ENCODE results near the gene ERAL1. TPM values are rescaled to one million over a fixed set of nuclear protein-coding genes. Genes with fewer than 3 reads are reported as not detected.

The ERAL1 gene
- total and polyA plus RNA-seq, 9 donors, result 18.7 to 49.4 (median 44.6) TPM

DNA sequence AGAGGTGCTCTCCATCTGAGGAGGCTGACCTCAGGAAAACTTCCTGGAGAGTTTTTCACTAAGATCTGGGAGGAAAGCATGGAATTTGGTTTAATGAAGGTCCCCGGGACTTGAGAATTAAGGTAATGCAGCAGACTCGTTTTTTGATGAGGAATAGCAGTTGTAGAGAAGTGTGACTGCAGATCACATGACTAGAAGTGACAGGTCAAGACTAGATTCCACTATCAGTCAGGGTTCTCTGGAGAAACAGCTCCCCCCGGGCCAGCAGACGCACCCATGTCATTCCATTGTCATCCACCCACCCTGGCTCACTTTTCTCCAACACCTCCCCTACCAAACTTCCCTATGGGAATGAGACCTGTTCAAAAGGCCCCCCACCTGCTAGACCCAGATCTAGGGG, 50.0 kb downstream of the ERAL1 start:
- 53% methylated on average over 2 of the region's 4 CpGs for WGBS (ENCODE audit: insufficient coverage)
- H3K4me3 ChIP-seq (ENCODE audit: low read length), result no peak overlapping the region
- no peaks in the 10 kb centered on the region for H3K9me3 ChIP-seq (replicated peaks; ENCODE audit: control insufficient read depth, low read depth, low read length)
- H3K4me1 ChIP-seq (ENCODE audit: control insufficient read depth, insufficient read depth, low read length), result peaks cover 19% of the 10 kb centered on the region
- DNase-seq, result no peak
- no peak overlapping the region for H3K27ac ChIP-seq (ENCODE audit: low read length)
- H3K36me3 ChIP-seq (ENCODE audit: control insufficient read depth, insufficient read depth, low read length), result peaks cover 40% of the 10 kb centered on the region
- H3K27me3 ChIP-seq (ENCODE audit: control insufficient read depth, insufficient read depth, low read length), result no peaks in the 10 kb centered on the region

DNA sequence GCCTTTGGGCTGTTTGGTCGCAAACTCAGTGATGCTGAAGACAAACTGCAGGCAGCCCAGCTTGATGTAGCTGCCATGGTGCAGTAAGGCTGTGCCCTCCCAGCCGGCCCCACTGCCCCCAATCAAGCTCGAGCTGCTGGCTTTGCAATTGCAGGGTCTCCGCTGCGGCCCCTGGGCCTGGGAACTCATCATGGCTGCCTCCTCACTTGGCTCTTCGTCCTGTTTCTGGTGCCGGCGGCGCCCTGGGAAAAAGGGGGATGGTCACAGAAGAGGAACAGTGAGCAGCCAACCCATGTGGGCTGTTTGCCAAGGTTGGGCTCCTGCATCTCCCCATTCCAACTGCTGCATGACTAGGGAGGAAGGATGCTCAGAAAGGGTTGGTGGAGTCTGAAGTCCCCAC, 51.5 kb downstream of the ERAL1 start:
- no peaks in the 10 kb centered on the region for H3K27me3 ChIP-seq (ENCODE audit: control insufficient read depth, insufficient read depth, low read length)
- H3K4me3 ChIP-seq (ENCODE audit: low read length), result no peak overlapping the region
- H3K9me3 ChIP-seq (replicated peaks; ENCODE audit: control insufficient read depth, low read depth, low read length), result no peaks in the 10 kb centered on the region
- H3K4me1 ChIP-seq (ENCODE audit: control insufficient read depth, insufficient read depth, low read length), result peaks cover 19% of the 10 kb centered on the region
- no peak for DNase-seq
- WGBS (ENCODE audit: insufficient coverage), result 74% methylated on average over 7 of the region's 9 CpGs
- peaks cover 55% of the 10 kb centered on the region for H3K36me3 ChIP-seq (ENCODE audit: control insufficient read depth, insufficient read depth, low read length)
- H3K27ac ChIP-seq (ENCODE audit: low read length), result no peak overlapping the region

DNA sequence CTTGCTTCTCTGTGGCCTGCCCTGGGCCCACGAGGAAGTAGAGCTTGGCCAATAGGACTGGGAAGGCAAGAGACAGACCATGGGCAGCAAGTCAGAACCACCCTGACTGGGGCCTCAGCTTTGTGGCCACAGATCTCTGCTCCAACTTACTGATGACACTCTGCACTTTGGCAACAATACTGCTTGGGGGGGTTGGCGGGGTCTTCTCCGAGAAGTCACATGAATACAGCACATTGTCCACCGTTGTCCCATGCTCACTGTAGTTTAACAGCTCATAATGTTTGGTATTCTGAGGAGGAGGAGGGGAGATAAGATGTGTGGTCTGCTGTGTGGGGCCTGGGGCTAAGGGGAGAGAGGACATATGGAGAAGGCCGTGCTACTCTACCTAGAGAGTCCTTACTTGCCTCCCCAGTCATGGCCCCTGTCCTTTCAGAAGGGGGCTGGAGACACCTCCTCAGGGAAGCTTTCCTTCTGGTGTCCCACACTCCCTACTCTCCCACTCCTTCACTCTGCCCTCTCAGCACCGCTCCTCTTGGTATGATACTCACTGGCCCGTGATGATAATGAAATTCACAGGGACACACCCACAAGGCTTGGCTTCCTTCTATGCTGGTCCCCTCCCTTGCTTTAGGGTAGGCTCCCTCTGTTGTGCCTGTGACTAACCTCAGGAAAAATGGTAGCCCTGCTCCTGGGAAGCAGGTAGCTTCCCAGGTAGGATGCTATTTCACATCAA, 52.1 kb downstream of the ERAL1 start:
- WGBS (ENCODE audit: insufficient coverage), result 24% methylated on average over 3 of the region's 7 CpGs
- peaks cover 18% of the 10 kb centered on the region for H3K4me1 ChIP-seq (ENCODE audit: control insufficient read depth, insufficient read depth, low read length)
- H3K27ac ChIP-seq (ENCODE audit: low read length), result no peak overlapping the region
- no peaks in the 10 kb centered on the region for H3K27me3 ChIP-seq (ENCODE audit: control insufficient read depth, insufficient read depth, low read length)
- H3K4me3 ChIP-seq (ENCODE audit: low read length), result no peak overlapping the region
- no peak for DNase-seq
- peaks cover 61% of the 10 kb centered on the region for H3K36me3 ChIP-seq (ENCODE audit: control insufficient read depth, insufficient read depth, low read length)
- no peaks in the 10 kb centered on the region for H3K9me3 ChIP-seq (replicated peaks; ENCODE audit: control insufficient read depth, low read depth, low read length)

DNA sequence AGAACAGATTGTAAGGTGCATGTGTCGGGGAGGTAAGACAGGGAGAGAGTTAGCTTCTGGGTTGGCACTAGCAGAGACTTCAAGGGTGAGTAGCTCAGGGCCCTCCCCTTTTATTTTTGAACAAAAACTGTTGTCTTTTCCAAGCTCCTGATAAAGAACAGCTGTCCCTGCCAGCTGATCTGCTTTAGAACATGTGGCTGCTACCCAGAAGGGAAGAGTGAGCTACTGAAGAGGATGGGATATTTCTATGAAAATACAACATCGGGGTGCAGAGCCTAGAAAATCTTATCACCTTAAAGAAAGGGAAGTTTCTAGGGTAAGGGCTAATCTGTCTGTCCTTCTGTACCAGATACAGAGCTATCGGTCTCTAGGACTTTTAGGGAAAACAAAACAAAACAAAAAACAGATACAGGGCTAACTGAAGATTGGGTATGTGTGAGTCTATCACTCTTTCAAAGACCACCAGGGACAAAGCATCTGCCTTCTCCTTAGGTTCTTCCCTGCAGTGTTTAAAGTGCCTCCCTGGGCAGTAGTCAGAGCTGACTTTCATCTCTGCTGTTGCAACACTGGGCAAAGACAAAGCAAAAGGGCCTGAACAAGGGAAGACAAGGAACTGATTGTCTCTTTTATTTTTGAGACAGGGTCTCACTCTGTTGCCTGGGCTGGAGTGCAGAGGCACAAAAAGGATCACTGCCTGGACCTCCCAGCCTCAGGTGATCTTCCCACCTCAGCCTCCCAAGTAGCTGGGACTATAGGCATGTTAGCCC, 53.1 kb downstream of the ERAL1 start:
- WGBS (ENCODE audit: insufficient coverage), result 80% methylated on average over 1 of the region's 3 CpGs
- no peaks in the 10 kb centered on the region for H3K9me3 ChIP-seq (replicated peaks; ENCODE audit: control insufficient read depth, low read depth, low read length)
- peaks cover 13% of the 10 kb centered on the region for H3K4me1 ChIP-seq (ENCODE audit: control insufficient read depth, insufficient read depth, low read length)
- peaks cover 71% of the 10 kb centered on the region for H3K36me3 ChIP-seq (ENCODE audit: control insufficient read depth, insufficient read depth, low read length)
- H3K4me3 ChIP-seq (ENCODE audit: low read length), result no peak overlapping the region
- no peak overlapping the region for H3K27ac ChIP-seq (ENCODE audit: low read length)
- H3K27me3 ChIP-seq (ENCODE audit: control insufficient read depth, insufficient read depth, low read length), result no peaks in the 10 kb centered on the region
- DNase-seq, result no peak

DNA sequence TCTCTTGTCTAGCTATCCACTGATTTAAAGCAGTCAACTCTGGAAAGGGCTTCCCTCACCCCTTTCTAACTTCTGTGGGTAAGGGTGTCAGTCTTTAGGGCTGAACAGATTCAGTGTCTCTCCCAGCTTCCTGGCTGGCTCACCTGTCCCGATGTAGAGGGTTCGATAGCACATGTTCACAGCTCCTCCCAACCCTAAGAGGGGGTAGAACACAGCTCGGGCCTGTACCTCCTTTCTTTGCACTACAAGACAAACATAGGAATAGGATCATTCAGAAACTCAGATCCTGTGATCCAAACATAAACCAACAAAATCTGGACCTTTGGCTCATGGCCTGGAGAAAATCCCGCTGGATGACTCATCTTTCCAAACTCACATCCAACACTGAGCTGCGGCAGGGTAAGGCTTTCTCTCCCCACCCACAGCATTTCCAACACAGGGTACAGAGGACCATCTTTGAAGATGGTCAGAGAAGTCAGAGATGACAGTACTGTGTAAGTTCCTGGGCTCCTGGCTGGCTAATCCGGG, 53.9 kb downstream of the ERAL1 start:
- Histone ChIP-seq H3K36me3 (ENCODE audit: control insufficient read depth, insufficient read depth, low read length) (peaks cover 79% of the 10 kb centered on the region), H3K9me3 (replicated peaks; ENCODE audit: control insufficient read depth, low read depth, low read length) (no peaks in the 10 kb centered on the region), H3K27me3 (ENCODE audit: control insufficient read depth, insufficient read depth, low read length) (no peaks in the 10 kb centered on the region), H3K4me3 (ENCODE audit: low read length) (no peak overlapping the region), H3K4me1 (ENCODE audit: control insufficient read depth, insufficient read depth, low read length) (peaks cover 9% of the 10 kb centered on the region), H3K27ac (ENCODE audit: low read length) (peak overlapping the region; percentile 65)
- 70% methylated on average over 3 of the region's 6 CpGs for WGBS (ENCODE audit: insufficient coverage)
- peak; percentile 79 for DNase-seq

DNA sequence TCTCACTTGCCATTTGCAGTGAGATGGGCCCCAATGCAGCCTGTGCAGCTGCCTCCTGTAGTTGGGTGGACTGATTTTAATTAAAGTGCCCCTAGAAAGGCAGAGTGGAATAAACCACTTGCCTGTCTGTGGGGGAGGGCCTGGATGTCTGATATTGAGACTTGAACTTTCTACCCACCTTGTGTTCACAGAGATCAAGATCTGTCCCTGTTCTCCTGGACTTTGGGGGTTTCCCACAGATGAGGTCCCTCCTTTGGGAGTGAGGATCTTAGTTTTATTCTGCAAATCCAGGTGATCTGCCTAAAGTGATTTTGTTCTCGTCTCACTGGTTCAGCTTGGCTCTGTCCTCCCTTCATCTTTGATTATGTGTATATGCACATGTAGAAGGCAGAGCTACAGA, 55.7 kb downstream of the ERAL1 start:
- DNase-seq, result no peak
- Histone ChIP-seq H3K4me1 (ENCODE audit: control insufficient read depth, insufficient read depth, low read length) (peaks cover 9% of the 10 kb centered on the region), H3K9me3 (replicated peaks; ENCODE audit: control insufficient read depth, low read depth, low read length) (no peaks in the 10 kb centered on the region), H3K27me3 (ENCODE audit: control insufficient read depth, insufficient read depth, low read length) (no peaks in the 10 kb centered on the region), H3K27ac (ENCODE audit: low read length) (no peak overlapping the region), H3K4me3 (ENCODE audit: low read length) (no peak overlapping the region), H3K36me3 (ENCODE audit: control insufficient read depth, insufficient read depth, low read length) (peaks cover 96% of the 10 kb centered on the region)
- no CpG with 5 or more reads among the region's 1 CpG for WGBS (ENCODE audit: insufficient coverage)

Other genes with a start within 250 kb of the ERAL1 start
- 7.4 TPM for gene RSKR, start 240.8 kb upstream of the ERAL1 start, total RNA-seq
- gene RSKR, start 240.8 kb upstream of the ERAL1 start, polyA plus RNA-seq (ENCODE audit: insufficient read depth in 1 of 8, insufficient read length in 8 of 8, low replicate concordance in 1 of 8), result 10 to 100 TPM in 6 of 8 donors, 1 to 10 TPM in 2; 6.6 to 22.8 (median 13.2) TPM
- gene BLTP2, start 209.9 kb upstream of the ERAL1 start, total RNA-seq, result 52.9 TPM
- gene BLTP2, start 209.9 kb upstream of the ERAL1 start, polyA plus RNA-seq (ENCODE audit: insufficient read depth in 1 of 8, insufficient read length in 8 of 8, low replicate concordance in 1 of 8), result 10 to 100 TPM; 46.4 to 65.5 (median 51.5) TPM
- 46.1 TPM for gene SDF2, start 193.1 kb upstream of the ERAL1 start, total RNA-seq
- gene SDF2, start 193.1 kb upstream of the ERAL1 start, polyA plus RNA-seq (ENCODE audit: insufficient read depth in 1 of 8, insufficient read length in 8 of 8, low replicate concordance in 1 of 8), result 10 to 100 TPM; 35.5 to 50.4 (median 40.2) TPM
- gene SUPT6H, start 192.8 kb upstream of the ERAL1 start, total RNA-seq, result 28.1 TPM
- gene SUPT6H, start 192.8 kb upstream of the ERAL1 start, polyA plus RNA-seq (ENCODE audit: insufficient read depth in 1 of 8, insufficient read length in 8 of 8, low replicate concordance in 1 of 8), result 10 to 100 TPM; 34.6 to 53.3 (median 44.2) TPM
- gene PROCA1, start 143.1 kb upstream of the ERAL1 start, total RNA-seq, result 0.80 TPM
- 1 to 10 TPM; 3.0 to 5.5 (median 3.2) TPM for gene PROCA1, start 143.1 kb upstream of the ERAL1 start, polyA plus RNA-seq (ENCODE audit: insufficient read depth in 1 of 8, insufficient read length in 8 of 8, low replicate concordance in 1 of 8)
- 86.4 TPM for gene RAB34, start 137.1 kb upstream of the ERAL1 start, total RNA-seq
- 100 to 1,000 TPM in 2 of 8 donors, 10 to 100 TPM in 6; 67.9 to 106 (median 82.0) TPM for gene RAB34, start 137.1 kb upstream of the ERAL1 start, polyA plus RNA-seq (ENCODE audit: insufficient read depth in 1 of 8, insufficient read length in 8 of 8, low replicate concordance in 1 of 8)
- 2,275 TPM for gene RPL23A, start 135.0 kb upstream of the ERAL1 start, total RNA-seq
- gene RPL23A, start 135.0 kb upstream of the ERAL1 start, polyA plus RNA-seq (ENCODE audit: insufficient read depth in 1 of 8, insufficient read length in 8 of 8, low replicate concordance in 1 of 8), result 1,000 to 10,000 TPM in 6 of 8 donors, 100 to 1,000 TPM in 2; 953 to 1,341 (median 1,138) TPM
- 2.3 TPM for gene TLCD1, start 128.8 kb upstream of the ERAL1 start, total RNA-seq
- gene TLCD1, start 128.8 kb upstream of the ERAL1 start, polyA plus RNA-seq (ENCODE audit: insufficient read depth in 1 of 8, insufficient read length in 8 of 8, low replicate concordance in 1 of 8), result 1 to 10 TPM; 3.7 to 5.6 (median 4.1) TPM
- gene NEK8, start 126.2 kb upstream of the ERAL1 start, total RNA-seq, result 1.9 TPM
- gene NEK8, start 126.2 kb upstream of the ERAL1 start, polyA plus RNA-seq (ENCODE audit: insufficient read depth in 1 of 8, insufficient read length in 8 of 8, low replicate concordance in 1 of 8), result 1 to 10 TPM; 2.1 to 3.9 (median 2.7) TPM
- gene TRAF4, start 111.0 kb upstream of the ERAL1 start, total RNA-seq, result 24.2 TPM
- gene TRAF4, start 111.0 kb upstream of the ERAL1 start, polyA plus RNA-seq (ENCODE audit: insufficient read depth in 1 of 8, insufficient read length in 8 of 8, low replicate concordance in 1 of 8), result 10 to 100 TPM; 58.5 to 91.2 (median 66.1) TPM
- gene FAM222B, start 12.2 kb upstream of the ERAL1 start, total RNA-seq, result 3.4 TPM
- gene FAM222B, start 12.2 kb upstream of the ERAL1 start, polyA plus RNA-seq (ENCODE audit: insufficient read depth in 1 of 8, insufficient read length in 8 of 8, low replicate concordance in 1 of 8), result 10 to 100 TPM; 10.1 to 14.3 (median 12.8) TPM
- 24.5 TPM for gene FLOT2, start 42.7 kb downstream of the ERAL1 start, total RNA-seq
- 10 to 100 TPM; 68.2 to 77.3 (median 75.3) TPM for gene FLOT2, start 42.7 kb downstream of the ERAL1 start, polyA plus RNA-seq (ENCODE audit: insufficient read depth in 1 of 8, insufficient read length in 8 of 8, low replicate concordance in 1 of 8)
- 5.2 TPM for gene DHRS13, start 48.1 kb downstream of the ERAL1 start, total RNA-seq
- 1 to 10 TPM; 2.9 to 5.9 (median 4.1) TPM for gene DHRS13, start 48.1 kb downstream of the ERAL1 start, polyA plus RNA-seq (ENCODE audit: insufficient read depth in 1 of 8, insufficient read length in 8 of 8, low replicate concordance in 1 of 8)
- gene PHF12, start 96.5 kb downstream of the ERAL1 start, total RNA-seq, result 16.5 TPM
- gene PHF12, start 96.5 kb downstream of the ERAL1 start, polyA plus RNA-seq (ENCODE audit: insufficient read depth in 1 of 8, insufficient read length in 8 of 8, low replicate concordance in 1 of 8), result 10 to 100 TPM; 22.6 to 37.1 (median 33.6) TPM
- gene SEZ6, start 151.0 kb downstream of the ERAL1 start, total RNA-seq, result 0.04 TPM
- under 1 TPM; 0.09 to 0.44 (median 0.30) TPM for gene SEZ6, start 151.0 kb downstream of the ERAL1 start, polyA plus RNA-seq (ENCODE audit: insufficient read depth in 1 of 8, insufficient read length in 8 of 8, low replicate concordance in 1 of 8)
- 1.6 TPM for gene PIPOX, start 188.1 kb downstream of the ERAL1 start, total RNA-seq
- 1 to 10 TPM in 7 of 8 donors, under 1 TPM in 1; 0.79 to 5.8 (median 1.5) TPM for gene PIPOX, start 188.1 kb downstream of the ERAL1 start, polyA plus RNA-seq (ENCODE audit: insufficient read depth in 1 of 8, insufficient read length in 8 of 8, low replicate concordance in 1 of 8)

All from muscle of leg (tissue), 11 donors.